Sigmoid colon (tissue), 7 donors: Measurements from ENCODE around the gene ZNRD2. TPM values are rescaled to one million over a fixed set of nuclear protein-coding genes. Genes with fewer than 3 reads are reported as not detected.

Experiments
- DNase-seq: peaks from one replicate; pipeline ENCODE4 v3.0.0-alpha.2; 2019
- H3K27ac ChIP-seq, 4 donors: fragments of 200-600 bp; sonication (generic); one replicate each; pipeline ENCODE4 v1.5.1; 2016 to 2019; ENCODE audit warnings: mild to moderate bottlenecking in 1 of 4
- H3K27me3 ChIP-seq, 3 donors: fragments of 200-600 bp; sonication (generic); one replicate each; pipeline ENCODE4 v1.5.1; 2019; ENCODE audit warnings: mild to moderate bottlenecking in 1 of 3
- H3K36me3 ChIP-seq, 4 donors: fragments of 200-600 bp; sonication (generic); one replicate each; pipeline ENCODE4 v1.5.1; 2016 to 2019
- H3K4me1 ChIP-seq, 4 donors: fragments of 200-600 bp; sonication (generic); one replicate each; pipeline ENCODE4 v1.5.1; 2017 to 2019
- H3K4me3 ChIP-seq, 4 donors: fragments of 200-600 bp; sonication (generic); one replicate each; pipeline ENCODE4 v1.5.1; 2017 to 2019; ENCODE audit warnings: mild to moderate bottlenecking in 2 of 4, moderate library complexity in 1 of 4
- H3K9me3 ChIP-seq, 4 donors: fragments of 200-600 bp in 3 of 4; sonication (generic) in 3 of 4; one replicate each; pipeline versions ENCODE4 v1.5.1 to v1.6.1; 2013 to 2019
- EP300 ChIP-seq, 4 donors: sonication (generic); formaldehyde crosslinking; IDR thresholded peaks; one replicate each; pipeline ENCODE4 v1.6.1; 2017; ENCODE audit warnings: antibody characterized with exemption in 4 of 4
- POLR2A ChIP-seq, 2 donors: fragments of 450-650 bp; IDR thresholded peaks; one replicate each; pipeline ENCODE4 v1.6.1; 2016; ENCODE audit warnings: antibody characterized with exemption in 2 of 2, mild to moderate bottlenecking in 2 of 2, moderate library complexity in 2 of 2
- POLR2AphosphoS5 ChIP-seq, 4 donors: sonication (generic); formaldehyde crosslinking; IDR thresholded peaks; one replicate each; pipeline ENCODE4 v1.6.1; 2017; ENCODE audit warnings: antibody characterized with exemption in 4 of 4
- WGBS, 2 donors: extraction: QIAGEN DNeasy Blood & Tissue Kit; methylation state at CpG; one replicate each; pipeline ENCODE4 v1.1.7; 2013; 5-methylcytosine and 5-hydroxymethylcytosine counted together
- intact Hi-C: fragments of 100-400 bp; cut with DNase I; formaldehyde crosslinking; loops from one replicate; pipeline ENCODE4 v1.15.1; 2023
- polyA plus RNA-seq, 3 donors: library from polyadenylated mRNA; stranded (reverse); fragments of 200-250 nt; gene quantifications; one replicate each; pipeline ENCODE4 v1.2.3, GENCODE V29; 2013
- total RNA-seq, 4 donors: library from RNA; depleted of rRNA; stranded (reverse); fragments of >200 nt; gene quantifications; one replicate each; pipeline ENCODE4 v1.1.0, GENCODE V29; 2016
- TF ChIP-seq, protein P1 (sequence below), 4 experiments: fragments of 450-650 bp in 3 of 4; fragments of 200-600 bp in 1 of 4; IDR thresholded peaks; one replicate each; pipeline ENCODE4 v1.5.1; 2016 to 2019; ENCODE audit warnings: antibody characterized with exemption in 4 of 4, mild to moderate bottlenecking in 3 of 4, moderate library complexity in 2 of 4
- donor health status: healthy with polysubstance abuse.
- donor health status: Bipolar disorder and iron deficiency.
- donor health status: healthy.

ZNRD2 gene
- total and polyA plus RNA-seq, 7 donors = 24.9 to 61.0 (median 52.6) TPM

DNA sequence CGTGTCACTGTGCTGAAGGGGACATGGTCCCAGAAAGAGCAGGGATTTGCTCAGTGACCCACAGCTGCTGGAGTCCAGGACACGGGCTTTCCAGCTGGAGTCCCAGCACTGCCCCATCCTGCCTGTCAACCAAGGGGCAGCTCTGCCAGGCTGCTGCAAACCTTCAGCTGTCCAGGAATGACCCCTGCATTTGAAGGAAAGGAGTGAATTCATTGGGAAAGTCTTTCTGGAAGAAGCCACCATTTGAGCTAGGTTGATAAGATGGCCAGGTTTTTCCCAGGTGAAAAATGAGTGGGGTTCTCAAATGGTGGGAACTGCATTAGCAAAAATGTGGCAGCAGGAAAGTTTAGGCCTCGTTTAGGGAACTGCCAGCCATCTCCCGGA is 16.0 kb downstream of the ZNRD2 start:
- peak overlapping the region; percentile 77 to 98 (median 82) for H3K27ac ChIP-seq
- no peak overlapping the region for H3K4me3 ChIP-seq
- H3K36me3 ChIP-seq = peaks cover 23 to 78% (median 44%) of the 10 kb centered on the region in 4 donors
- TF ChIP-seq POLR2AphosphoS5 (IDR thresholded peaks at IDR 0.05) (no peak), EP300 (IDR thresholded peaks at IDR 0.05) (no peak), POLR2A (IDR thresholded peaks at IDR 0.05) (no peak)
- TF ChIP-seq, protein P1, sequence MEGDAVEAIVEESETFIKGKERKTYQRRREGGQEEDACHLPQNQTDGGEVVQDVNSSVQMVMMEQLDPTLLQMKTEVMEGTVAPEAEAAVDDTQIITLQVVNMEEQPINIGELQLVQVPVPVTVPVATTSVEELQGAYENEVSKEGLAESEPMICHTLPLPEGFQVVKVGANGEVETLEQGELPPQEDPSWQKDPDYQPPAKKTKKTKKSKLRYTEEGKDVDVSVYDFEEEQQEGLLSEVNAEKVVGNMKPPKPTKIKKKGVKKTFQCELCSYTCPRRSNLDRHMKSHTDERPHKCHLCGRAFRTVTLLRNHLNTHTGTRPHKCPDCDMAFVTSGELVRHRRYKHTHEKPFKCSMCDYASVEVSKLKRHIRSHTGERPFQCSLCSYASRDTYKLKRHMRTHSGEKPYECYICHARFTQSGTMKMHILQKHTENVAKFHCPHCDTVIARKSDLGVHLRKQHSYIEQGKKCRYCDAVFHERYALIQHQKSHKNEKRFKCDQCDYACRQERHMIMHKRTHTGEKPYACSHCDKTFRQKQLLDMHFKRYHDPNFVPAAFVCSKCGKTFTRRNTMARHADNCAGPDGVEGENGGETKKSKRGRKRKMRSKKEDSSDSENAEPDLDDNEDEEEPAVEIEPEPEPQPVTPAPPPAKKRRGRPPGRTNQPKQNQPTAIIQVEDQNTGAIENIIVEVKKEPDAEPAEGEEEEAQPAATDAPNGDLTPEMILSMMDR (IDR thresholded peaks at IDR 0.05) = no peak
- DNase-seq = no peak
- no peaks in the 10 kb centered on the region for H3K9me3 ChIP-seq
- 88 to 91% methylated on average over 4 of the region's 4 CpGs for WGBS, 2 donors
- peaks cover 0 to 71% (median 56%) of the 10 kb centered on the region in 4 donors for H3K4me1 ChIP-seq
- H3K27me3 ChIP-seq = no peaks in the 10 kb centered on the region
- intact Hi-C loops = no loop called here

DNA sequence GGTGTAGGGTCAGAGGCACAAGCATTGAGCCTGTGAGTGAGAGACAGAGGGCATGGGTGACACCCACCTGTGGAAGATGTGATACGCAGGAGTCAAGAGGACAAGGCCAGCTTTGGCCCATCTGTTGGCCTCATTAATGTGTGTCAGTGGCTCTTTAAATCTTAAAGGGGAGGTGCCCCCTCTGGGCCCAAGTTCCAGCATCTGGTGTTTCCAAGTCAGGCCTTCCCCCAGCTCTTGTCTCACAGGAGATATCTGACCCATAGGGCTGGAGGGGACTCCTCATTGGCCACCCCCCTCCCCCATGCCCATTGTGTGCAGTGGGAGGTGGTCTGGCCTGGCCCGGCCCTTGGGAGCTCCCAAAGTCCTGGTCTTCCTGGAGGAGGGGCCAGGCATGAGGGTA is 16.4 kb downstream of the ZNRD2 start:
- H3K9me3 ChIP-seq = no peaks in the 10 kb centered on the region
- intact Hi-C loops = no loop called here
- peaks cover 0 to 68% (median 56%) of the 10 kb centered on the region in 4 donors for H3K4me1 ChIP-seq
- H3K27ac ChIP-seq = peak overlapping the region; percentile 77 to 98 (median 82)
- 82 to 88% methylated on average over 2 of the region's 2 CpGs for WGBS, 2 donors
- TF ChIP-seq, protein P1 (IDR thresholded peaks at IDR 0.05) = no peak
- TF ChIP-seq EP300 (IDR thresholded peaks at IDR 0.05) (no peak), POLR2A (IDR thresholded peaks at IDR 0.05) (no peak), POLR2AphosphoS5 (IDR thresholded peaks at IDR 0.05) (peak in 1 of 4 donors; percentile 24)
- no peak for DNase-seq
- H3K4me3 ChIP-seq = no peak overlapping the region
- H3K36me3 ChIP-seq = peaks cover 22 to 78% (median 43%) of the 10 kb centered on the region in 4 donors
- H3K27me3 ChIP-seq = no peaks in the 10 kb centered on the region

DNA sequence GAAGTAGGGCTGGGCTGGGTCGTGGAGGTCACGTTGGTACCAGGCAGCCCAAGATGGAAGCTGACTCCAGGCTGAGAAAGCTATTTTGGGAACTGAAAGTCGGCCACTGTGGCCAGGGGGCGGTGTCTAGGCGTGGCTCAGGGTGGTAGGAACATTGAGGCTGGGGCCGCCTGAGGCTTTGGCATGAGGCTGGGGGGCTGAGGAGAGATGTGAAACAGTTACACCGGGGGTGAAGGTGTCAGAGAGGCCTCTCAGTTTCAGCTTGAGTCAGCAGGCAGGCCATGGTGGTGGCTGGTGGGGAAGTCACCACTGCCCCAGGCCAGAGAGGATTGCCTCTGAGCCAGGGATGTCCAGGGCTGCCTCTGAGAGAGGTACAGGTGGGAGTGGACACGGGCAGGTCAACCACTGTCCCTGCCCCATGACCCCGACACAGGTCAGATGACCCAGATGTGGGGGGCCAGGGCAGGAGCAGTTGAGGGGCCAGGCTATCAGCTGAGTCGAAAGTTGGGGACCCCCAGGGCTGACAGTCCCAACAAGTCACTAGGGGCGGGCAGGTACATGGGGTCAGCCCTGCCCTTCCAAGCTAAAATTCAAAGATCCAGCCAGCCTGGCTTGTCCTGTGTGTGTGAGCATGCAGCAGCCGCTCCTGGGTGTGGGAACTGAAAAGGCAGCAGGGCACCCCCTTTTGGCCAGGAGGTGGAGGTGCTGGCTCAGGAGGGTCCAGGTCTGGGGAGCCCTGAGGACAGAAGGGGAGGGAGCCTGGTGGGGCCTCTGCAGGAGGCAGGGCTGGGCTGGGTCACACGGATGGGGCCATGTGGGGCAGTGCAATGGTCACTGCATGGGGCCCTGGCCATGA is 18.1 kb downstream of the ZNRD2 start:
- H3K4me3 ChIP-seq = no peak overlapping the region
- no peaks in the 10 kb centered on the region for H3K9me3 ChIP-seq
- intact Hi-C loops = no loop called here
- peaks cover 0 to 77% (median 64%) of the 10 kb centered on the region in 4 donors for H3K4me1 ChIP-seq
- H3K27me3 ChIP-seq = no peaks in the 10 kb centered on the region
- peak overlapping the region; percentile 77 to 98 (median 82) for H3K27ac ChIP-seq
- peaks cover 15 to 77% (median 45%) of the 10 kb centered on the region in 4 donors for H3K36me3 ChIP-seq
- DNase-seq = peak; percentile 86
- TF ChIP-seq POLR2A (IDR thresholded peaks at IDR 0.05) (no peak), EP300 (IDR thresholded peaks at IDR 0.05) (no peak), POLR2AphosphoS5 (IDR thresholded peaks at IDR 0.05) (no peak)
- TF ChIP-seq, protein P1 (IDR thresholded peaks at IDR 0.05) = peak; percentile 21 to 49 (median 40)
- WGBS, 2 donors = 44 to 48% methylated on average over 13 of the region's 13 CpGs

DNA sequence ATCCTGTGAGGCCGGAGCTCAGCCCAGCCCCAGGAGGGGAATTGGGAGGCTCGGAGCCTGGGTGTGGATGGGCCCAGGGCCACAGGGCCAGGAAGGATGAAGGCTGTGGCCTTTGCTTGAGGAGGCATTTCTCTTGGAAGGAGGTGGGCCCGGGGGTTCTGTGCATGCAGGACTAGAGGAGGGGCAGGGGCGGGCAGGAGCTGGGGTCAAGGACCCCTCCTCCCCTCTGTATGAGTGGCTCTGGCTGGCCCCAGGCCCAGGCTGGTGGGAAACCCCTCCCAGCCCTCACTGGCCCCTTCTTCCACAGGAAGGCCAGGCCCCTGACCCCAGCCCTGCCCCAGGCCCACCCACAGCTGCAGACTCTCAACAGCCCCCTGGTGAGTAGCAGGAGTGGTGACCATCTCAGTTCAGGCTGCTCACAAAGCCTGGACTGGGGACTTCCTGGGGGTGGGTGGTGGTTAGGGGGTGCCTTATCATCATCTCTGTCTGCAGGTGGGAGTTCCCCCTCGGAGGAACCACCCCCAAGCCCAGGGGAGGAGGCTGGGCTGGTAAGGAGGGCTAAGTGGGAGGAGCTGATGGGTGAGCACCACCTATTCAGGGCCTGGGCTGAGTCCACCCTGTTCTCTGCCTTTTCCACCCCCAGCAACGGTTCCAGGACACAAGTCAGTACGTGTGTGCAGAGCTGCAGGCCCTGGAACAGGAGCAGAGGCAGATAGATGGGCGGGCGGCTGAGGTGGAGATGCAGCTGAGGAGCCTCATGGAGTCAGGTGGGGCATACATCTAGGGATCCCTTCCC is 19.4 kb downstream of the ZNRD2 start:
- H3K4me1 ChIP-seq = peaks cover 0 to 73% (median 62%) of the 10 kb centered on the region in 4 donors
- no peaks in the 10 kb centered on the region for H3K27me3 ChIP-seq
- H3K4me3 ChIP-seq = no peak overlapping the region
- WGBS, 2 donors = 76 to 86% methylated on average over 9 of the region's 9 CpGs
- peaks cover 10 to 65% (median 37%) of the 10 kb centered on the region in 4 donors for H3K36me3 ChIP-seq
- peak; percentile 66 for DNase-seq
- peak overlapping the region; percentile 77 to 98 (median 82) for H3K27ac ChIP-seq
- TF ChIP-seq POLR2AphosphoS5 (IDR thresholded peaks at IDR 0.05) = no peak
- no peak for TF ChIP-seq EP300 (IDR thresholded peaks at IDR 0.05)
- TF ChIP-seq POLR2A (IDR thresholded peaks at IDR 0.05) = no peak
- TF ChIP-seq, protein P1 (IDR thresholded peaks at IDR 0.05) = no peak
- H3K9me3 ChIP-seq = no peaks in the 10 kb centered on the region
- intact Hi-C loops = no loop called here
